Left hindlimb (tissue), 1 donor: ENCODE results near the gene BFSP1.
A peak's percentile ranks its signal among the peaks of the same experiment; 100 is the strongest.

Experiments
- DNase-seq: peaks from one replicate; pipeline ENCODE4 v3.0.0-alpha.2; 2018

Gene BFSP1

GRCh38 chr20:17457588-17458190 lies 73.5 kb downstream of the BFSP1 start:
- DNase-seq, result no peak

GRCh38 chr20:17457079-17457478 lies 74.1 kb downstream of the BFSP1 start:
- no peak for DNase-seq

- DNase-seq, result peak; percentile 38
Observed at GRCh38 chr20:17456279-17456678, 74.9 kb downstream of the BFSP1 start.

- no peak for DNase-seq
Observed at GRCh38 chr20:17453592-17453991, 77.6 kb downstream of the BFSP1 start.

GRCh38 chr20:17452441-17452840 lies 78.7 kb downstream of the BFSP1 start:
- no peak for DNase-seq

GRCh38 chr20:17449031-17449430 lies 82.1 kb downstream of the BFSP1 start:
- DNase-seq, result no peak

GRCh38 chr20:17448071-17448470 lies 83.1 kb downstream of the BFSP1 start:
- DNase-seq, result no peak

- no peak for DNase-seq
Observed at GRCh38 chr20:17446171-17446570, 85.0 kb downstream of the BFSP1 start.

- no peak for DNase-seq
Observed at GRCh38 chr20:17445543-17445942, 85.6 kb downstream of the BFSP1 start.

GRCh38 chr20:17444091-17444490 lies 87.1 kb downstream of the BFSP1 start:
- DNase-seq, result no peak
